Body of pancreas (tissue), 4 donors: ENCODE data around the gene RHBDD2.

Experiments used
- CTCF ChIP-seq, 7 experiments: fragments of 450-650 bp in 4 of 7; fragments of 200-600 bp in 3 of 7; sonication (generic) in 3 of 7; IDR thresholded peaks; one replicate each; pipeline ENCODE4 v1.5.1; 2016 to 2019; ENCODE audit warnings: antibody characterized with exemption in 7 of 7
- POLR2A ChIP-seq, 3 donors: fragments of 450-650 bp; IDR thresholded peaks; one replicate each; pipeline ENCODE4 v1.6.1; 2016; ENCODE audit warnings: antibody characterized with exemption in 3 of 3, mild to moderate bottlenecking in 2 of 3

- no peak for TF ChIP-seq CTCF (IDR thresholded peaks at IDR 0.05)
- TF ChIP-seq POLR2A (IDR thresholded peaks at IDR 0.05) = no peak
Measured at GRCh38 chr7:75879771-75880184, 944 bp downstream of the RHBDD2 start.
